Ascending aorta (tissue), 2 donors: Measurements from ENCODE around the gene CLPTM1L. TPM values are rescaled to one million over a fixed set of nuclear protein-coding genes. Genes with fewer than 3 reads are reported as not detected.

Experiments
- DNase-seq, 2 donors: peaks; one replicate each; pipeline ENCODE4 v3.0.0-alpha.2; 2019; ENCODE audit warnings: low spot score in 2 of 2
- H3K27ac ChIP-seq, 2 donors: fragments of 200-600 bp; sonication (generic); one replicate each; pipeline ENCODE4 v1.5.1; 2016 to 2017; ENCODE audit warnings: mild to moderate bottlenecking in 1 of 2
- H3K27me3 ChIP-seq: fragments of 200-600 bp; sonication (generic); one replicate; pipeline ENCODE4 v1.5.1; 2017
- H3K36me3 ChIP-seq, 2 donors: fragments of 200-600 bp; sonication (generic); one replicate each; pipeline ENCODE4 v1.5.1; 2016
- H3K4me1 ChIP-seq, 2 donors: fragments of 200-600 bp; sonication (generic); one replicate each; pipeline ENCODE4 v1.5.1; 2016 to 2017; ENCODE audit warnings: mild to moderate bottlenecking in 1 of 2
- H3K4me3 ChIP-seq, 2 donors: fragments of 200-600 bp; sonication (generic); one replicate each; pipeline ENCODE4 v1.5.1; 2016 to 2017; ENCODE audit warnings: mild to moderate bottlenecking in 1 of 2
- H3K9me3 ChIP-seq, 2 donors: fragments of 200-600 bp; sonication (generic); one replicate each; pipeline ENCODE4 v1.5.1; 2016
- CTCF ChIP-seq, 3 experiments: fragments of 200-600 bp in 2 of 3; fragments of 450-650 bp in 1 of 3; sonication (generic) in 2 of 3; IDR thresholded peaks; one replicate each; pipeline ENCODE4 v1.5.1; 2016 to 2019; ENCODE audit warnings: antibody characterized with exemption in 3 of 3, mild to moderate bottlenecking in 1 of 3, moderate library complexity in 1 of 3
- intact Hi-C: fragments of 100-400 bp; cut with DNase I; formaldehyde crosslinking; loops from one replicate; pipeline ENCODE4 v1.15.1; 2023
- total RNA-seq: library from RNA; depleted of rRNA; stranded (reverse); fragments of >200 nt; gene quantifications from one replicate; pipeline ENCODE4 v1.1.0, GENCODE V29; 2016

The CLPTM1L gene
- total RNA-seq, 1 donor from 2014 or later = 23.6 TPM

- Histone ChIP-seq H3K36me3 (no peaks in the 10 kb centered on the region), H3K27me3 (no peaks in the 10 kb centered on the region), H3K4me3 (no peak overlapping the region), H3K9me3 (no peaks in the 10 kb centered on the region), H3K4me1 (no peaks in the 10 kb centered on the region), H3K27ac (no peak overlapping the region)
- DNase-seq = peak in 1 of 2 donors; percentile 44
- intact Hi-C loops = no loop called here
- no peak for TF ChIP-seq CTCF (IDR thresholded peaks at IDR 0.05)
These were observed 33.4 kb downstream of the CLPTM1L start for GRCh38 chr5:1311439-1312055.

- Histone ChIP-seq H3K4me1 (no peaks in the 10 kb centered on the region), H3K27ac (no peak overlapping the region), H3K9me3 (no peaks in the 10 kb centered on the region), H3K27me3 (no peaks in the 10 kb centered on the region), H3K4me3 (no peak overlapping the region), H3K36me3 (no peaks in the 10 kb centered on the region)
- intact Hi-C loops = no loop called here
- peak in 1 of 2 donors; percentile 34 for DNase-seq
- TF ChIP-seq CTCF (IDR thresholded peaks at IDR 0.05) = no peak
These were observed 34.8 kb downstream of the CLPTM1L start for GRCh38 chr5:1310118-1310517.

GRCh38 chr5:1304033-1304432 lies 40.9 kb downstream of the CLPTM1L start:
- Histone ChIP-seq H3K27ac (no peak overlapping the region), H3K27me3 (no peaks in the 10 kb centered on the region)

GRCh38 chr5:1302258-1302657 lies 42.6 kb downstream of the CLPTM1L start:
- intact Hi-C loops = no loop called here

More at GRCh38 chr5:1304033-1304432, 40.9 kb downstream of the CLPTM1L start:
- Histone ChIP-seq H3K4me1 (no peaks in the 10 kb centered on the region), H3K9me3 (no peaks in the 10 kb centered on the region), H3K4me3 (no peak overlapping the region), H3K36me3 (no peaks in the 10 kb centered on the region)
- TF ChIP-seq CTCF (IDR thresholded peaks at IDR 0.05) = no peak
- intact Hi-C loops = no loop called here
- DNase-seq = no peak

GRCh38 chr5:1300581-1301083 lies 44.3 kb downstream of the CLPTM1L start:
- intact Hi-C loops = no loop called here
- no peak overlapping the region for H3K4me3 ChIP-seq
- DNase-seq = peak in 1 of 2 donors; percentile 41
- H3K36me3 ChIP-seq = no peaks in the 10 kb centered on the region
- no peaks in the 10 kb centered on the region for H3K4me1 ChIP-seq
- no peaks in the 10 kb centered on the region for H3K27me3 ChIP-seq
- no peak overlapping the region for H3K27ac ChIP-seq
- no peaks in the 10 kb centered on the region for H3K9me3 ChIP-seq
- TF ChIP-seq CTCF (IDR thresholded peaks at IDR 0.05) = no peak

More at GRCh38 chr5:1302258-1302657, 42.6 kb downstream of the CLPTM1L start:
- H3K36me3 ChIP-seq = no peaks in the 10 kb centered on the region
- no peak for DNase-seq
- no peak overlapping the region for H3K27ac ChIP-seq
- no peaks in the 10 kb centered on the region for H3K27me3 ChIP-seq
- no peak for TF ChIP-seq CTCF (IDR thresholded peaks at IDR 0.05)
- H3K9me3 ChIP-seq = no peaks in the 10 kb centered on the region
- no peak overlapping the region for H3K4me3 ChIP-seq
- no peaks in the 10 kb centered on the region for H3K4me1 ChIP-seq
